H1 (cell line): ENCODE data around the gene SUPT20H. TPM values are rescaled to one million over a fixed set of nuclear protein-coding genes. Genes with fewer than 3 reads are reported as not detected.

Experiments
- CTCF ChIA-PET: fragments of 300-600 bp; sonication (Branson Sonifier 250); formaldehyde crosslinking; loops from one replicate; lab custom pipeline; 2021; ENCODE audit not compliant: partially characterized antibody; lab: Charles Lee
- POLR2A ChIA-PET: fragments of 300-600 bp; sonication (Branson Sonifier 250); formaldehyde crosslinking; loops from one replicate; lab custom pipeline; 2021; ENCODE audit warnings: inconsistent platforms; ENCODE audit not compliant: partially characterized antibody; lab: Charles Lee
- DNase-seq, 2 experiments: peaks; one replicate each; pipeline versions ENCODE4 v3.0.0 to v3.0.0-alpha.2; 2010 to 2022; ENCODE audit warnings: low spot score in 2 of 2, low read depth in 1 of 2, mixed read lengths in 1 of 2
- FAIRE-seq: peaks from 2 replicates; lab custom pipeline; 2011; peaks lifted over from hg19 to GRCh38; lab: Jason Lieb, UNC
- H2AFZ ChIP-seq: 2 replicates; pipeline ENCODE4 v1.8.1; 2012; ENCODE audit warnings: low read length, inconsistent platforms
- H2AK5ac ChIP-seq: 2 replicates; pipeline ENCODE4 v1.6.1; 2013; ENCODE audit warnings: low read depth, low read length
- H2BK120ac ChIP-seq: replicated peaks from 2 replicates; pipeline ENCODE3; 2013; ENCODE audit warnings: low read depth, low read length, inconsistent platforms
- H2BK12ac ChIP-seq: 2 replicates; pipeline ENCODE4 v1.6.1; 2013; ENCODE audit warnings: low read depth, low read length
- H2BK15ac ChIP-seq: 2 replicates; pipeline ENCODE4 v1.6.1; 2013; ENCODE audit warnings: low read length
- H2BK20ac ChIP-seq: 2 replicates; pipeline ENCODE4 v1.6.1; 2013; ENCODE audit warnings: low read length
- H2BK5ac ChIP-seq: 2 replicates; pipeline ENCODE4 v1.6.1; 2013; ENCODE audit warnings: low read depth, low read length
- H3K14ac ChIP-seq: 2 replicates; pipeline ENCODE4 v1.6.1; 2013; ENCODE audit warnings: inconsistent platforms; ENCODE audit not compliant: insufficient read length
- H3K18ac ChIP-seq: 2 replicates; pipeline ENCODE4 v1.6.1; 2013; ENCODE audit warnings: low read length; ENCODE audit errors: extremely low read depth
- H3K23ac ChIP-seq: 2 replicates; pipeline ENCODE4 v1.6.1; 2013; ENCODE audit warnings: inconsistent platforms; ENCODE audit not compliant: insufficient read length
- H3K23me2 ChIP-seq: 2 replicates; pipeline ENCODE4 v1.6.1; 2013; ENCODE audit warnings: low read depth, low read length
- H3K27ac ChIP-seq: 2 replicates; pipeline ENCODE4 v1.6.1; 2011; ENCODE audit warnings: low read depth, low read length, inconsistent platforms
- H3K27me3 ChIP-seq, 4 experiments: replicated peaks in 1 of 4; 1 replicate in 1 of 4; 2 replicates in 3 of 4; pipeline versions ENCODE4 v1.6.1 to v1.8.1; 2011 to 2013; ENCODE audit warnings: low read length in 3 of 4, mild to moderate bottlenecking in 3 of 4, inconsistent platforms in 2 of 4, mixed read lengths in 2 of 4, moderate library complexity in 1 of 4; ENCODE audit not compliant: control insufficient read depth in 3 of 4, insufficient read depth in 3 of 4; ENCODE audit errors: extremely low read depth in 1 of 4
- H3K36me3 ChIP-seq, 4 experiments: 2 replicates each; pipeline versions ENCODE4 v1.6.1 to v1.8.1; 2011 to 2013; ENCODE audit warnings: mild to moderate bottlenecking in 4 of 4, low read length in 3 of 4, moderate library complexity in 2 of 4, control low read depth in 1 of 4, inconsistent platforms in 1 of 4; ENCODE audit not compliant: insufficient read depth in 4 of 4, control insufficient read depth in 2 of 4
- H3K4ac ChIP-seq: replicated peaks from 2 replicates; pipeline ENCODE3; 2013; ENCODE audit warnings: low read length, low read depth, mixed read lengths, inconsistent platforms; ENCODE audit not compliant: insufficient read length
- H3K4me1 ChIP-seq, 4 experiments: replicated peaks in 1 of 4; 1 replicate in 1 of 4; 2 replicates in 3 of 4; pipeline versions ENCODE4 v1.6.1 to v1.8.1; 2011 to 2013; ENCODE audit warnings: low read length in 3 of 4, inconsistent platforms in 2 of 4, mixed read lengths in 1 of 4; ENCODE audit not compliant: insufficient read depth in 4 of 4, control insufficient read depth in 3 of 4
- H3K4me2 ChIP-seq, 2 experiments: 2 replicates each; pipeline versions ENCODE4 v1.6.1 to v1.8.1; 2011 to 2013; ENCODE audit warnings: low read depth in 2 of 2, low read length in 2 of 2, control low read depth in 1 of 2, inconsistent platforms in 1 of 2, mild to moderate bottlenecking in 1 of 2; ENCODE audit not compliant: insufficient read depth in 1 of 2
- H3K4me3 ChIP-seq, 4 experiments: fragments of 200-600, 300-600 bp in 1 of 4; sonication (generic), shearing (Covaris generic), sonication (Bioruptor Twin) in 1 of 4; 2 replicates each; pipeline versions ENCODE4 v1.5.1 to v1.8.1; 2011 to 2016; ENCODE audit warnings: low read length in 4 of 4, low read depth in 3 of 4, control low read depth in 2 of 4, inconsistent platforms in 2 of 4, mild to moderate bottlenecking in 2 of 4, mixed read lengths in 1 of 4, moderate library complexity in 1 of 4; ENCODE audit not compliant: insufficient read depth in 2 of 4; ENCODE audit errors: extremely low read depth in 1 of 4
- H3K56ac ChIP-seq: replicated peaks from 2 replicates; pipeline ENCODE3; 2013; ENCODE audit warnings: low read depth, mild to moderate bottlenecking, mixed read lengths, low read length, inconsistent platforms; ENCODE audit not compliant: insufficient read length
- H3K79me1 ChIP-seq: 2 replicates; pipeline ENCODE4 v1.6.1; 2013; ENCODE audit warnings: low read depth, low read length, control low read depth
- H3K79me2 ChIP-seq, 2 experiments: 2 replicates each; pipeline versions ENCODE4 v1.6.1 to v1.8.1; 2012 to 2013; ENCODE audit warnings: low read length in 2 of 2, mild to moderate bottlenecking in 2 of 2, inconsistent platforms in 1 of 2; ENCODE audit not compliant: insufficient read depth in 2 of 2, control insufficient read depth in 1 of 2
- H3K9ac ChIP-seq, 4 experiments: replicated peaks in 1 of 4; 1 replicate in 1 of 4; 2 replicates in 3 of 4; pipeline versions ENCODE4 v1.6.1 to v1.8.1; 2011 to 2013; ENCODE audit warnings: low read depth in 3 of 4, low read length in 3 of 4, control low read depth in 2 of 4, mild to moderate bottlenecking in 2 of 4, moderate library complexity in 2 of 4, inconsistent platforms in 1 of 4; ENCODE audit errors: extremely low read depth in 1 of 4
- H3K9me3 ChIP-seq, 2 experiments: 2 replicates each; pipeline versions ENCODE4 v1.6.1 to v1.8.1; 2012 to 2013; ENCODE audit warnings: mild to moderate bottlenecking in 2 of 2, moderate library complexity in 2 of 2, control low read depth in 1 of 2, inconsistent platforms in 1 of 2, low read depth in 1 of 2, low read length in 1 of 2, mixed read lengths in 1 of 2; ENCODE audit not compliant: insufficient read depth in 2 of 2
- H4K20me1 ChIP-seq, 2 experiments: replicated peaks in 1 of 2; 2 replicates each; pipeline versions ENCODE3 to v1.8.1; 2011 to 2013; ENCODE audit warnings: inconsistent platforms in 2 of 2, low read length in 2 of 2, mild to moderate bottlenecking in 1 of 2; ENCODE audit not compliant: insufficient read depth in 2 of 2, control insufficient read depth in 1 of 2
- H4K5ac ChIP-seq: 2 replicates; pipeline ENCODE4 v1.6.1; 2013; ENCODE audit warnings: low read length, low read depth, mixed read lengths, inconsistent platforms; ENCODE audit not compliant: insufficient read length
- H4K8ac ChIP-seq: 2 replicates; pipeline ENCODE4 v1.8.0; 2013; ENCODE audit warnings: mild to moderate bottlenecking, moderate library complexity, low read length, inconsistent platforms; ENCODE audit not compliant: insufficient read depth; ENCODE audit errors: extremely low read depth
- H4K91ac ChIP-seq: replicated peaks from 2 replicates; pipeline ENCODE3; 2013; ENCODE audit warnings: low read length, mixed read lengths, inconsistent platforms; ENCODE audit not compliant: insufficient read length
- CBX8 ChIP-seq: fragments of 300-800, 300-1000 bp; sonication (generic); IDR thresholded peaks from 2 replicates; pipeline ENCODE4 v1.7.1; 2016; ENCODE audit warnings: low read depth, low read length, borderline replicate concordance
- CHD2 ChIP-seq: IDR thresholded peaks from 2 replicates; pipeline ENCODE4 v1.6.1; 2012; ENCODE audit warnings: low read length, improper control_type of control experiment
- EP300 ChIP-seq, 2 experiments: IDR thresholded peaks; 1 replicate in 1 of 2; 2 replicates in 1 of 2; pipeline ENCODE4 v1.6.1; 2011 to 2012; ENCODE audit warnings: low read depth in 2 of 2, low read length in 2 of 2, mild to moderate bottlenecking in 2 of 2, borderline replicate concordance in 1 of 2, inconsistent platforms in 1 of 2, moderate library complexity in 1 of 2
- HDAC2 ChIP-seq, 2 experiments: fragments of 300-600 bp in 1 of 2; sonication (generic) in 1 of 2; IDR thresholded peaks; 2 replicates each; pipeline ENCODE4 v1.6.1; 2011 to 2012; ENCODE audit warnings: low read depth in 2 of 2, low read length in 2 of 2, mild to moderate bottlenecking in 2 of 2, moderate library complexity in 2 of 2, borderline replicate concordance in 1 of 2, inconsistent platforms in 1 of 2
- JUND ChIP-seq: IDR thresholded peaks from 2 replicates; pipeline ENCODE4 v1.6.1; 2011; ENCODE audit warnings: mild to moderate bottlenecking, improper control_type of control experiment, low read length
- KDM4A ChIP-seq: IDR thresholded peaks from one replicate; pipeline ENCODE4 v1.7.1; 2012; ENCODE audit warnings: low read depth, mild to moderate bottlenecking, moderate library complexity, low read length, inconsistent platforms; ENCODE audit not compliant: severe bottlenecking
- MAX ChIP-seq: IDR thresholded peaks from 2 replicates; pipeline ENCODE4 v1.6.1; 2012; ENCODE audit warnings: inconsistent platforms
- POU5F1 ChIP-seq: IDR thresholded peaks from 2 replicates; pipeline ENCODE4 v1.6.1; 2011; ENCODE audit warnings: low read depth, mild to moderate bottlenecking, low read length, moderate library complexity
- RAD21 ChIP-seq, 2 experiments: IDR thresholded peaks in 1 of 2; conservative IDR thresholded peaks in 1 of 2; 2 replicates each; pipeline ENCODE4 v1.6.1; 2011; ENCODE audit warnings: low read depth in 2 of 2, low read length in 2 of 2, improper control_type of control experiment in 1 of 2, inconsistent platforms in 1 of 2, mild to moderate bottlenecking in 1 of 2, moderate library complexity in 1 of 2
- RNF2 ChIP-seq: fragments of 200-900, 300-1000 bp; sonication (generic); IDR thresholded peaks from 2 replicates; pipeline ENCODE4 v1.7.1; 2016; ENCODE audit warnings: borderline replicate concordance, low read depth, mild to moderate bottlenecking, antibody characterized with exemption, low read length; ENCODE audit not compliant: poor library complexity, severe bottlenecking; ENCODE audit errors: missing control alignments
- SAP30 ChIP-seq: fragments of 300-600 bp; sonication (generic); IDR thresholded peaks from 2 replicates; pipeline ENCODE4 v1.7.1; 2012; ENCODE audit warnings: low read length, moderate library complexity, mild to moderate bottlenecking, inconsistent platforms; ENCODE audit not compliant: insufficient read depth, insufficient replicate concordance
- SP1 ChIP-seq: IDR thresholded peaks from 2 replicates; pipeline ENCODE4 v1.6.1; 2011; ENCODE audit warnings: low read depth, low read length
- TAF1 ChIP-seq: IDR thresholded peaks from 2 replicates; pipeline ENCODE4 v1.6.1; 2011; ENCODE audit warnings: mild to moderate bottlenecking, low read depth, low read length
- WGBS, 2 experiments: shearing (Covaris generic) in 1 of 2; methylation state at CpG; one replicate each; pipeline versions ENCODE4 v1.1.6 to v1.1.7; 2013 to 2015; ENCODE audit warnings: low lambda C conversion rate in 2 of 2, mixed read lengths in 2 of 2, inconsistent platforms in 1 of 2, low coverage in 1 of 2, missing lambda C conversion rate in 1 of 2; ENCODE audit not compliant: insufficient replicate concordance in 2 of 2, insufficient coverage in 1 of 2, insufficient read length in 1 of 2; ENCODE audit errors: extremely low coverage in 1 of 2, missing lambda C conversion rate in 1 of 2; 5-methylcytosine and 5-hydroxymethylcytosine counted together
- polyA plus RNA-seq, 7 experiments: library from polyadenylated mRNA; depleted of rRNA in 3 of 7; stranded (reverse) in 5 of 7; unstranded in 2 of 7; fragments of >200 nt in 5 of 7; fragments of 200-250 nt in 2 of 7; gene quantifications; 1 replicate in 5 of 7; 2 replicates in 1 of 7; 4 replicates in 1 of 7; pipeline versions ENCODE4 v1.2.1 to v1.2.3, GENCODE V29; 2011 to 2013; ENCODE audit warnings: missing spikeins in 2 of 7, mixed read lengths in 2 of 7
- total RNA-seq: library from RNA; stranded (reverse); fragmentation: NEBNext Ultra II Directional; extraction: Animal tissue kit (Norgen Biotek cat#: 25700); gene quantifications from 2 replicates; pipeline ENCODE4 v1.2.1, GENCODE V29; 2021

SUPT20H gene
- total and polyA plus RNA-seq, 2 of the 8 experiments (the other 6 are each of a cell fraction or from before 2014, with no cell fraction given): 69.2 to 75.1 TPM

DNA sequence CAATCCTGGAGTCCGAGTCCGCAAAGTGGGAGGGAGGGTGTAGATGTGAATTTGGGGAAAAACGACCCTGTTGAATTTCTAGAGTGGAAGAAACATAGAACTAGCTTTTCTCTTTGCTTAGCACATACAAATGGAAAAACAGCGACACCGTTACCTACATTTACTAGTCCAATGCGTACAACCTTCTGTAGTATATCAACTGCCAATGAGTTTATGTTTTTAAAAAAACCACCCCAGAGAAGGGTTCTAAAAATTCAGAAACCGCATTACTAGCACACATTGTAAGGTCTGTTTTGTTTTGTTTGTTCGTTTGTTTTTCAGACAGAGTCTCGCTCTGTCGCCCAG is 332 bp upstream of the SUPT20H start:
- Histone ChIP-seq H3K4ac (no peak overlapping the region), H2BK120ac (no peak overlapping the region), H2BK12ac (no peak overlapping the region), H2BK5ac (no peak overlapping the region), H3K4me3 (peak overlapping the region; percentile 40 to 85 (median 63); a peak in 7 of 8 replicates), H3K9ac (no peak overlapping the region; a peak in 1 of 7 replicates), H2BK15ac (no peak overlapping the region), H2BK20ac (no peak overlapping the region), H3K79me1 (no peaks in the 10 kb centered on the region; the same call in 1 of the 2 replicates), H3K27ac (no peak overlapping the region), H3K23me2 (peaks cover under 1% of the 10 kb centered on the region), H3K79me2 (peaks cover 6 to 39% of the 10 kb centered on the region in 2 experiments), H3K27me3 (no peaks in the 10 kb centered on the region), H3K18ac (no peak overlapping the region), H3K9me3 (no peaks in the 10 kb centered on the region), H3K14ac (no peak overlapping the region), H3K36me3 (peaks cover 0 to 8% (median 3%) of the 10 kb centered on the region in 4 experiments; a peak in 4 of 8 replicates), H4K91ac (no peak overlapping the region), H3K56ac (no peak overlapping the region), H2AFZ (peak overlapping the region; percentile 84; the same call in 1 of the 2 replicates), H3K23ac (no peak overlapping the region), H3K4me2 (peak overlapping the region; percentile 65 to 73), H4K20me1 (no peaks in the 10 kb centered on the region), H4K5ac (no peak overlapping the region), H3K4me1 (no peaks in the 10 kb centered on the region), H4K8ac (no peak overlapping the region), H2AK5ac (no peak overlapping the region)
- DNase-seq: no peak
- CTCF ChIA-PET: no interaction called here
- FAIRE-seq: no peak
- WGBS, 2 experiments: 33% methylated on average over 9 of the region's 10 CpGs; no CpG with 5 or more reads in 1 of the 2 experiments
- POLR2A ChIA-PET: interaction anchor here (1.3 kb wide), 1 partner anchor 9 kb away, joined by 4 read pairs; no protein-coding TSS in a partner anchor
- TF ChIP-seq EP300 (IDR thresholded peaks at IDR 0.05; ENCODE audit: borderline replicate concordance in 1 of 2, low read depth in 2 of 2, low read length in 2 of 2) (no peak), HDAC2 (IDR thresholded peaks at IDR 0.05; ENCODE audit: borderline replicate concordance in 1 of 2, low read depth in 2 of 2, low read length in 2 of 2) (no peak), RAD21 (IDR thresholded peaks at IDR 0.05 in 1 of 2, conservative IDR thresholded peaks at IDR 0.05 in 1 of 2; ENCODE audit: low read depth in 2 of 2, low read length in 2 of 2) (no peak), KDM4A (no peak), TAF1 (no peak), CBX8 (no peak), SAP30 (no peak), JUND (no peak), MAX (no peak), RNF2 (no peak), CHD2 (no peak), POU5F1 (no peak), SP1 (no peak)
